Mesenteric fat pad (tissue), 1 donor: ENCODE data around the gene SLC10A7. TPM values are rescaled to one million over a fixed set of nuclear protein-coding genes. Genes with fewer than 3 reads are reported as not detected.

Experiments
- DNase-seq: peaks from one replicate; pipeline ENCODE4 v3.0.0-alpha.2; 2020; ENCODE audit warnings: low spot score
- microRNA-seq: library from miRNA; unstranded; fragments of <30 nt; microRNA quantifications from one replicate; pipeline ENCODE4 v1.2.0, GENCODE V29; 2020; ENCODE audit warnings: borderline number of aligned reads
- total RNA-seq: library from RNA; stranded (reverse); fragmentation: NEBNext Ultra II Directional; extraction: Animal tissue kit (Norgen Biotek cat#: 25700); gene quantifications from one replicate; pipeline ENCODE4 v1.2.1, GENCODE V29; 2021
- donor health status: DM: yes; HTN: yes; CAD: no.

Gene SLC10A7
- total RNA-seq, 1 donor from 2014 or later, result 12.0 TPM

- no peak for DNase-seq
Observed at GRCh38 chr4:146222313-146222712, 299.4 kb downstream of the SLC10A7 start.

GRCh38 chr4:146214238-146214637 lies 307.5 kb downstream of the SLC10A7 start, which contains the start of gene REELD1:
Gene REELD1, plus strand, starts transcription at chr4:146214538. Its CDS starts 2,415 bp downstream, at chr4:146216953.
- DNase-seq, result no peak

GRCh38 chr4:146212781-146213180 lies 309.0 kb downstream of the SLC10A7 start:
- DNase-seq, result no peak

GRCh38 chr4:146211440-146211839 lies 310.3 kb downstream of the SLC10A7 start:
- no peak for DNase-seq

- DNase-seq, result no peak
Observed at GRCh38 chr4:146210890-146211289, 310.9 kb downstream of the SLC10A7 start.

- no peak for DNase-seq
Observed at GRCh38 chr4:146207410-146207809, 314.3 kb downstream of the SLC10A7 start.

Small RNAs within 50 kb of the gene (microRNA-seq; reads per million reads assigned to microRNA genes)
- gene MIR7849, result not detected

Other genes starting within 250 kb of the SLC10A7 start
- gene POU4F2, start 117.0 kb upstream of the SLC10A7 start, total RNA-seq, result not detected